HL-60 (cell line): ENCODE data around the gene UPP2.

Experiments used
- DNase-seq, 2 experiments: peaks; one replicate each; pipeline ENCODE4 v3.0.0-alpha.2; 2010 to 2020; ENCODE audit warnings: low read depth in 1 of 2, low spot score in 1 of 2
- H3K27ac ChIP-seq: fragments of 250-450 bp; sonication (Bioruptor Pico); replicated peaks from 2 replicates; pipeline ENCODE4 v1.5.1; 2020; ENCODE audit warnings: mild to moderate bottlenecking, moderate library complexity
- H3K27me3 ChIP-seq: fragments of 250-450 bp; sonication (Bioruptor Pico); 2 replicates; pipeline ENCODE4 v1.5.1; 2021; ENCODE audit warnings: mild to moderate bottlenecking, moderate library complexity; ENCODE audit not compliant: insufficient read depth, poor library complexity, severe bottlenecking
- H3K4me3 ChIP-seq: replicated peaks from 2 replicates; pipeline ENCODE4 v1.5.1; 2011; ENCODE audit warnings: mild to moderate bottlenecking, control low read depth, low read length; ENCODE audit not compliant: insufficient read depth
- CTCF ChIP-seq: IDR thresholded peaks from one replicate; pipeline ENCODE4 v1.5.1; 2011; ENCODE audit warnings: low read length, control low read depth, inconsistent platforms; ENCODE audit not compliant: insufficient read depth
- GABPA ChIP-seq: IDR thresholded peaks from 2 replicates; pipeline ENCODE4 v1.6.1; 2012; ENCODE audit warnings: low read depth
- POLR2AphosphoS5 ChIP-seq: IDR thresholded peaks from 2 replicates; pipeline ENCODE4 v1.6.1; 2012; ENCODE audit warnings: low read depth
- REST ChIP-seq: IDR thresholded peaks from 2 replicates; pipeline ENCODE4 v1.6.1; 2012; ENCODE audit warnings: low read depth; ENCODE audit not compliant: insufficient replicate concordance
- SPI1 ChIP-seq: IDR thresholded peaks from 2 replicates; pipeline ENCODE4 v1.6.1; 2012; ENCODE audit warnings: low read depth, mild to moderate bottlenecking, borderline replicate concordance

UPP2 gene

GRCh38 chr2:158079672-158080071 is 22.0 kb upstream of the UPP2 start:
- H3K27me3 ChIP-seq = peaks cover 3% of the 10 kb centered on the region
- no peak for DNase-seq
- TF ChIP-seq CTCF = no peak
- no peak for TF ChIP-seq GABPA
- no peak for TF ChIP-seq SPI1
- TF ChIP-seq REST = no peak
- TF ChIP-seq POLR2AphosphoS5 = no peak
- no peak overlapping the region for H3K4me3 ChIP-seq
- no peak overlapping the region for H3K27ac ChIP-seq

- DNase-seq = no peak
- H3K27me3 ChIP-seq = no peaks in the 10 kb centered on the region
- no peak overlapping the region for H3K27ac ChIP-seq
- TF ChIP-seq REST = no peak
- H3K4me3 ChIP-seq = no peak overlapping the region
These were observed 13.6 kb upstream of the UPP2 start for GRCh38 chr2:158088093-158088492.

GRCh38 chr2:158089322-158089721 is 12.4 kb upstream of the UPP2 start:
- Histone ChIP-seq H3K27ac (no peak overlapping the region), H3K4me3 (no peak overlapping the region), H3K27me3 (no peaks in the 10 kb centered on the region)
- no peak for TF ChIP-seq CTCF
- no peak for TF ChIP-seq REST
- no peak for TF ChIP-seq GABPA
- no peak for TF ChIP-seq SPI1
- TF ChIP-seq POLR2AphosphoS5 = no peak
- DNase-seq = no peak

GRCh38 chr2:158091647-158092046 is 10.0 kb upstream of the UPP2 start:
- Histone ChIP-seq H3K27ac (no peak overlapping the region), H3K27me3 (no peaks in the 10 kb centered on the region), H3K4me3 (no peak overlapping the region)
- TF ChIP-seq POLR2AphosphoS5 (no peak), REST (no peak)
- no peak for DNase-seq
